GM19455 (cell line): ENCODE results near the gene THBS2.
"Not testable (repeated sequence)": the region's sequence is repeated elsewhere in the genome, so short reads cannot be mapped to it uniquely, and the experiment has no call there.

Experiments
- ATAC-seq: cut with Tn5 transposase; IDR thresholded peaks from one replicate; pipeline ENCODE4 v1.9.1; 2021; ENCODE audit not compliant: unreplicated experiment

Gene THBS2

DNA sequence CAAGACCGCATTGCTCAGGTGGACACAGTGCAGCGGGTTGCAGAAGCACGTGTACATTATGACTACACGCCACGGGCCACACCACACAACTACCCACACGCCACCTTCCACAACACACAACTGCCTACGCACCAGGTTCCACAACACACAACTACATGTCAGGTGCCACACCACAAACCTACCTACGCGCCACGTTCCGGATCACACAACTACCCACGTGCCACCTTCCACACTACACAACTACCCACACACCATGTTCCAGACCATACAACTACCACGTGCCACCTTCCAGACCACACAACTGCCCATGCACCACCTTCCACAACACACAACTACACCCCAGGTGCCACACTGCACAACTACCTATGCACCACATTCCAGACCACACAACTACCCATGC, 20.5 kb downstream of the THBS2 start:
- ATAC-seq, result no peak

DNA sequence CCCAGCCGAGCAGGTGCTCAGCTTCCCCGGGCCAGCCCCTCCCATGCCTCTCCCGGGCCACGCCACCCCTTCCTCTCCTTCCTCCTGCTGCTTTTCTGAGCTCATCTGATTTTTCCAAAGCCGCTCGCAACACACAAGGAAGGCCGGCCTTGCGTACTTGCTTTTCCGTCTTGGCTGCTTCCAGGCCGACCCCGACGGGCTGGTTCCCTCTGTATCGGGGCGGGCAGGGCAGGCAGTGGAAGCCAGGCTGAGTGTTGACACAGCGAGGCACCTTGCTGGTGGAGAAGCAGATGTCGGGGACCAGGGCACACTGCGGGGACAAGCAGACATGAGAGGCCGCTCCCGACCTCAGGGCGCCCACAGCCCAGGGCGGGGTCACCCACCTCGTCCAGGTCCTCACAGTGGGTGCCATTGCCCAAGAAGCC, 21.1 kb downstream of the THBS2 start:
- ATAC-seq, result no peak

DNA sequence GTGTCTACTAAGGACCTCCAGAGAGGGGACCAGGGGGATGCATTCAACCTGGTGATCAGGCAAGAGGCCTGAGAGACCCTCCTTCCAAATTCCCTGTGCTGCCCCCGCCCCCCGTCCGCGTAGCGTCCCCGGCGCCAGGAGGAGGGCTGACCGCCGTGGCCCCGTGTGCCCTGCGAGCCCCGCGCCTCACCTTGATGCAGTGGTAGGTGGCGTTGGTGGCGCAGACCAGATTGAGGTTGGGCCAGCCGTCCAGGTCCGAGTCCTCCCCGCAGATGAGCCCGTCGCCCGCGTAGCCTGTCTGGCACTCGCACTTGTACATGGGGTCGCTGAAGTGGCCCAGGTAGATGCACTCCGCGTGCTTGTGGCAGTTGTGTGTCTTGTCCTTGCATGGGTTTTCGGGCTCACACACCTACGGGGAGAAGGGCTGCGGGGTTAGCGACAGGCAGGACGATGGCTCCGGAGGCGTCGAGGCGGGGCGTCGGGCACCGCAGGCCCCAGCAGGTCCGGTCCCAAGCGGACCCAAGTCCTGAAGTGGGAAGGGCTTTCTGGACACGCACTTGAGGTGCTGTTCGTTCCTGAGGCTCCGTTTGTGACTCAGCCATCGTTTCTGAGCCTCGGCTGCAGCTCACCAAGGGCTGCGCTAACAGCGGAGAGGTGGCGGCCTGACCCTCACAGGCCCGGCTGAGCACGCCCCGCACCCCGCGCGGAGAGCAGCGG, 21.7 kb downstream of the THBS2 start:
- no peak for ATAC-seq

DNA sequence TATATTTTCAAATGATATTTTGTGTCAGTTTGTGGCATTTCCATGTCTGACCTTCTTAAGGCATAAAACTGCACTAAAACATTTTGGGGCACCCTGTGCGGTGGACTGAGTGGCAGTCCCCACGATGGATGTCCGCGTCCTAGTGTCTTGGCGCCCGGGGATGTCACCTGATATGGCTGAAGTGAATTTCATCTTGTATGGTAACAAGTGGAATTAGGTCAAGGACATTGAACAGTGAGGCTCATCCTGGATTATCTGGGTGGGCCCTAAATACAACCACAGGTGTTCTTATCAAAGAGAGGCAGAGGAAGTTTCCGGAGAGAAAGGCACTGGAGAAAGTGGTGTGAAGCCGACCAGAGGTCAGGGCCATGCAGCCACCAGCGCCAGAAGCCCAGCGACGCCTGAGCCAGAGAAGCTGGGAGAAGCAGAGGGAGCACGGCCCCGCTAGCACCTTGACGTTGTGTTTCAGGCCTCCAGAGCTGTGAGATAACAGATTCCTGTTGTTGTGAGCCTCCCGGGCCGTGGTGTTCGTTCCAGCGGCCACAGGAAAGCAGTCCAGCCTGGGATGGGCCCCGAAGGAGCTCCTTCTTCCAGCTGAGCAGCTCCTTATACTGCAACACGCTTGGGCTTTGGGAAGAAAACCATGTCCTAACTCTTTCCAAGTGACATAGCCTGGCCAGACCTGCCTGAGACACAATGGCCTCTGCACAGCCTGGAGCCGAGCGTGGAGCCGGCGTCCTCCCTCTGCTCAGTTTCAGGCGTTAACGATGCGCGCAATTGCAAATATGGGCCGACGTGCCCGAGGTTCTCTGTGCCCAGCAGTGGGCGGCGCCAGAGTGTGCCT, 22.5 kb downstream of the THBS2 start:
- no peak for ATAC-seq

DNA sequence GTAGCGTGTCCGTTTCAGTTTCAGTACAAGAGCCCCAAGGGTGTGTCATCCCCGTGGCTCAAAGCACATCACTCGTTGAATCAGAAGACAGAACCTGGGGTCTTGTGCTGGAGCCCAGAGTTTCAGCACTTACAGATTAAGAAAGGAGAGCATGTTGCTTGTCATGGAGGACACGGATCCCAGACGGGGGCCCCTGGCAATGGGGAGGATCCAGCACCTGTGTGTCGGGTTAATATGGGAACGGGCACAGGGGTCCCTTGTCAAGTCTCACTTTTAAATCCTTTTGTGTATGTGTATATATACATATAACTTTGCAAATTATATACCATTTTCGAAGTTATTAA, 23.4 kb downstream of the THBS2 start:
- ATAC-seq, result no peak

DNA sequence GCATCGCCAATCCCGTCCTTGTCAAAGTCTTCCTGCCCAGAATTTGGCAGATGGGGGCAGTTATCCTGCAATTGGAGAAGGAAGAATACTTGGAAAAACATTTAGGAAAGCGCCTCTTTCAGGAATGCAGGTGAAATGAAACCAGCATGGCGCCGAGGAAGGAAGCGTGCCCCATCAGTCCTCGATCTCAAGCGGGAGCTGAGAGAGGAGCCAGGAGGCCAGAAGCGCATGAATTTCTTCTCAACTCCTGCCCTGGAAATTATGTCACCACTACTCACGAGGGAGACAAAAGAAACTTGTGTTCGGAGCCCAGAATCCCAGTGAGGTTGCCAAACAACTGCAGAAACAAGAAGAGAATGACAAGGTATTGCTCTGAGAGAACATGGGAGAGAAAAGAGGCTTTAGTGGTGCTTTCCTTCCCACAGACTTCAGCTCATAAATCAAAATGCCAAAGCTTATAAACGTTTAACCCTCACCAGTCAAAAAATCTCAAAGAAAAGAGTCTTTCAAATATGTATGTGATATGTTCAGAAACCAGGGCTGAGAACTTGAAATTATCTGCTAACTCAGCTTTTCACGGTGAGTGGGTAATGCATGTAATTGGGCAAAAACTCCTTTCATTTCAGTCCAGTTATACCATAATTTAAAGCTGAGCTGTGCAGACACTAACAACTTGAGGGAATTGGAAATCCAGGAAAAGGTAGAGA, 23.9 kb downstream of the THBS2 start:
- no peak for ATAC-seq

DNA sequence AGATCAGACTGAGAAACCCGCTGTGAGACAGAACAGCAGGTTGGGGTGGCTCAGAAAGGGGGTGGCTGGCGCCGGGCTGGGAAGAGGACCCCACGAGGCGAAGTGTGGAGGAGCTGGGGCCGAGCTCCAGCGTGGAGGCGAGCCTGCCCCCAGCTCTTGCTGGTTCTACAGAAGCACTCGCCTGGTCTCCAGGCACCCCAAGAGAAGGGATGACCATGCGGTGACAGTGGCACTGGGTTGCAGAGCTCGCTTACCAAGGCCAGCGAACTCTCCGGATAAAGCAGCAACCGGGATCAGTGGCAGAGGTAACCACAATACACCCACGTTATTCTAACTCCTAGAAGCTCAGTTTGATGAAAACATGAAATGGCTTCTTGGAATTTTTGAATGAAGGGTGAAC, 26.5 kb downstream of the THBS2 start:
- ATAC-seq, result no peak

DNA sequence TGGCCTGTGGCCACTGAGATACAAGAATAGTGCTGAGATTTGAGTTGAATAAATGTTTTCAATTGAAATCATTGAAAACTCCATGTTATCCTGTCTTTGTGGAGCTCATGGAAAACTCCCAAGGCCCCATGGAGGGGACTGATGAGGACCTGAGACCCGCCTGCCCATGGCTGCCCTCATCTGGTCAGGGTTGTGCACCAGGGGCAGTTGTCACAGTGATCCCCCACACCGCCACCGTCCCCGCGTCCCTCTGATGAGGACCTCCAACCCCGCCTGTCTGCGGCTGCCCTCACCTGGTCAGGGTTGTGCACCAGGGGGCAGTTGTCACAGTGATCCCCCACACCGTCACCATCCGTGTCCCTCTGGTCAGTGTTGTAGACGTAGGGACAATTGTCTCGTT, 27.8 kb downstream of the THBS2 start:
- no peak for ATAC-seq

DNA sequence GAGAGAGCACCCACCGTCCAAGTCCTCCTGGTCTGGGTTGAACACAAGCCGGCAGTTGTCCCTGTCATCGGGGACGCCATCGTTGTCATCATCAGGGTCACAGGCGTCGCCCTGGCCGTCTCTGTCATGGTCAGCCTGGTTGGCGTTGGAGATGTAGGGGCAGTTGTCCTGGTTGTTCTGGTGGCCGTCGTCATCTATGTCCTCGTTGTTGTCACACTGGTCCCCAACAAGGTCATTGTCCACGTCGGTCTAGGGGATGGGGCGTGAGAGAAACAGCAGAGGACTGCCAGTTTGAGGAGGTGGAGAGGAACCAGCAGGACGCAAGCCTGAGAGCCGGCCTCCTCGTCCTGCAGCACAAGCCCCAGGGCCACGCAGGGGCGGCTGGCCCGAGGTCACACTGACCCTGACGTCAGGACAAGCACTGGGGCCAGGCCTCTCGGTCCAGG, 28.5 kb downstream of the THBS2 start:
- ATAC-seq, result no peak

DNA sequence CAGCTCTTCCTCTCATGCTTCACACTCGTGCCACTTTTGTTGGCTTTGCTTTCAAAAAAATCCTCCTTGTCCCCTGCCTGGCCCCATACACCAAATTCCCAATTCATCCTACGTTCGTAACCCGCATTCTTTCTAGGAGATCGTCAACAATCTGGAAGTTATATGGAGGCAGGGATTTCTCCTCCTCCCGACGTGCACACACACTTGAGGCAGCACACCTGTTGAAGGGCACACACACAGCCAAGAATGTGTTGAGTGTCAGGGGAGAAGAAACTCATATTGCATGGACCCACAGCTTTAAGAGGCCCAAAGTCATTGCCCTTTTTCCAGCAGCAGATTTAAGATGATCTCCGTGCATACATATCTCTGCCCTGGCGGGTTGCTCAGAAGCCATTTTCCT, 28.9 kb downstream of the THBS2 start:
- ATAC-seq, result no peak

DNA sequence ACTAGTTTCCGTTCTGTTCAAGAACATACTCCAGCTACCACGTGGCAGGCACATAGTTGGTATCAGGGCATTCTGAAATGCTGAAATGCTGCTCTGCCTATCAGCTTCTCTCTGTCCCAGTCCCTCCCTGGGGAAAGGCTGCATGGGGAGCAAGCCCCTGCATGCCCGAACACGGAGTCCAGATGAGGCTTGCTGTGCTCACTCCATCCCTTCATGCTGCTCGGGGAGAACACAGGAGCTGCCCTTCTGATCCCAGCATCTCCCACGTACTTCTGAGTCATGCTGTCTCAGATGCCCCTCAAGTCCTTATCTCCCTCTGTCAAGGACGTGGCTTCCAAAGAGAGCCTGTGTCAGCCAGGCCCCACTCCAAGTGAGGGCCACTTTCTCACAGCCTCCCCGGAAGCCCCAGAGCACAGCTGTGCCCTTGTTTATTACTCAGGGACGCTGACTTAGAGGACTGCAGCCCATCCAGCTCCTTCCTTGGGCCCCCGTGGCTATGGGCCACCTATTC, 29.4 kb downstream of the THBS2 start:
- ATAC-seq, result no peak

DNA sequence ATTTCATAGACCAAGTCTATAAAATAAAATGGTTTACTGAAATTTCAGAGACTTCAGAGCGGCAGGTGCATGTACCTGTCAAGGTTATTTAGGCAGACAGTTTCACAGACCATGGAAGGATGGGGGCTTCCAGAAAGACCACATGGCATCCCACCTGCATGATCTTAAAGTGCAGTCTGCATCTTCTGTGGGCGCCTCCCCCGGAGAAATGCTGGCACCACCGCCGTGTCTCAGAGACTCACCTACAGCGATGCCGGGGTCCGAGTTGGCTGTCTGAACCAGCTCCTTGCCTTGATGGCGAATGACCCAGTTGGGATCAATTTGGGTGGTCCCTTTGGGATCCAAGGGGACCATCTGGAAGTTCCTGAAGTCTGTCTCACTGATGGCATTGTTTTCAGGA, 30.6 kb downstream of the THBS2 start:
- no peak for ATAC-seq

DNA sequence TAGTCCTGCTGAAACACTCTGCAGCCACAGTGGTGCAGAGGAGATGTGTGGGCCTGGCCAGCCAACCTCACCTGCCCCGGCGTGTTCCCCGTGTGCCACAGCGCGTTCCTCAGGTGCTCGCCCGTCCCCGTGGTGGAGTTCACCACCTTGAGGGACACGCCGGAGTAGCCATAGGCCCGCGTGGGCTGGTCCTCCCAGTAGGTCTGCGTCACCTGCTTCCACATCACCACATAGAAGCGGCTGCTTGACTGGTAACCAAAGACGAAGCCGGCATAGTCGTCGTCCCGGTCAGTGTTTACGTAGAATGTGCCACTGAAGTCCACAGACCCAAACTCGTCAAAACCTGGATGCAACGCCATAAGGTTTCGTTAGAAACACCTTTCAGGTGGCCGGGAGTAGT, 31.5 kb downstream of the THBS2 start:
- ATAC-seq, result no peak

DNA sequence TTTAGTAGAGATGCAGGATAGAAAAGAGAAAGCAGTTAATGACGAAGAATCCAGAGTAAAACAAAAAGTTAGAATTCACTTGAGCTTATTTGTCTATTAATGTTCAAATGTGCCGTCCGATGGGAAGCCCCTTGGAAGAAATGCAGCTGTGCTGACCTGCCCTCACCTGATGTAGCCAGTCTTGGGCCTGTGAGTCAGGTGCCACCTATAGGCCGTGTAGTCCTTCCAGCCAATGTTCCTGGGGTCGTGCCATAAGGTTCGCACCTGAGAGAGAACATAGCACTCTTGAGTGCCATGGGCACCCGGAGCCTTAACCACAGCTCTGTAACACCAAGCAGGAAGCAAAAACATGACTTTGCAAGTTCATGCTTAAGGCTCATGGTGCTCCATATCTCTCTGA, 32.4 kb downstream of the THBS2 start:
- no peak for ATAC-seq

DNA sequence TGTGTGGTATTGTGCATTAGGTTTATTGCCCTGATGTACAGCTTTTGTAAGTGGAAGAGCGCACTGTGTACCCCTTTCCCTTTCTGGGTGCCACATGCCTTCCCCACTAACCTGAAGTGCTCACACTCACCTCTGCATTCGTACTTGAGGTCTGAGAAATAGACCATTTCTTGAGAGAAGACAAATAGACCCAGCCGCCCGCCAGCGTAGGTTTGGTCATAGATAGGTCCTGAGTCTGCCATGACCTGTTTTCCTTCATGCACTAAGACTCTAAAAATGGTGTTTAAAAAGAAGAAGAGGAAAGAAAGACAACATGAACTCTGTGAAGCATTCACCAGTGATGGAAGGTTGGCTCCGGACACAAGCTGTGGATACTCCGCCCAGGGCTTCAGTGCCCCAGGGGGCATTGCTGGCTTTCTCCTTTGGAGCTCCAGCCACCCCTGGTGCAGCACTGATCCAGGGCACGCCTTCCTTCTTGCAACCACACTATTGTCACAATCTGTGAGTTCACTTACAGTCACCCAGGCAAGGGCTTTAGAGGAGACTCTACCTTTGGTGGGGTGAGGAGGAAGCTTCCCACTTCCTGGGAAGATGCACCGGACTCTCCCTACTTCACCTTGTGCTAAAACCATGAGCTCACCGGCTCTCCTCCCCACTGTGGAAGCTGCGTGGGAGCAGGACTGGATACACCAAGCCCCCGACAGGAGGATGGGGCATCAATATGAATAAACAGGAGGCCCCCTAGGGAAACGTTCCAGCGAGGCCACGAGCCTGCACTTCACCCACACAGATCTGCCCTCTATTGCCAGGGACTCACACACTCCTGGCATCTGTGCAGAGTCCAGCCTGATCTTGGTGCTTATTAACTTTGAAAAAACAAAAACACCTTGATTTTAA, 33.3 kb downstream of the THBS2 start:
- no peak for ATAC-seq

DNA sequence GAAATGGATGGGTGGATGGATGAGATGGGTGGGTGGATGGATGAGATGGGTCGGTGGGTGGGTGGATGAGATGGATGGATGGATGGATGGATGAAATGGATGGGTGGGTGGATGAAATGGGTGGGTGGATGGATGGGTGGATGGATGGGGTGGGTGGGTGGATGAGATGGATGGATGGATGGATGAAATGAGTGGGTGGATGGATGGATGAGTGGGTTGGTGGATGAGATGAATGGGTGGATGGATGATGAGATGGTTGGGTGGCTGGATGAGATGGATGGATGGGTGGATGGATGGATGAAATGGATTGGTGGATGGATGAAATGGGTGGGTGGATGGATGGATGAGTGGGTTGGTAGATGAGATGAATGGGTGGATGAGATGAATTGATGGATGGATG, 35.7 kb downstream of the THBS2 start:
- no peak for ATAC-seq

DNA sequence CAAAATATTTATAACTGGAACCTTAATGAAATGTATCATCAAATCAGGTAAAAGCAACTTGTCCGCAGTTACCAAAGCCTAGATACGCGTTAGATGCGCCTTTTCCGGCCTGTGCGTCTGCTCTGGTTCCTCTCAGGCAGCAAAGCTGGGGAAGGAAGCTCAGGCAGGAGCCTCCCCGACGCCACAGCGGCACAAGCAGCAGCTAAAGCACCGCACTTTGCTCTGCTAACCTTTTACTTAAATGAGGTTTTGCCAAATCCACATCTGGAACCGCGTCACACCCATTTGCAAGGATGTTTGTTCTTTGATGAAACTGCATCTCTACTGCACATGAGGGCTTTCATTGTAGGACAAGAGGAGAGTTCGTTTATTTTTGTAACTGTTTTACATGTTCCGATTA, 36.8 kb downstream of the THBS2 start:
- no peak for ATAC-seq

DNA sequence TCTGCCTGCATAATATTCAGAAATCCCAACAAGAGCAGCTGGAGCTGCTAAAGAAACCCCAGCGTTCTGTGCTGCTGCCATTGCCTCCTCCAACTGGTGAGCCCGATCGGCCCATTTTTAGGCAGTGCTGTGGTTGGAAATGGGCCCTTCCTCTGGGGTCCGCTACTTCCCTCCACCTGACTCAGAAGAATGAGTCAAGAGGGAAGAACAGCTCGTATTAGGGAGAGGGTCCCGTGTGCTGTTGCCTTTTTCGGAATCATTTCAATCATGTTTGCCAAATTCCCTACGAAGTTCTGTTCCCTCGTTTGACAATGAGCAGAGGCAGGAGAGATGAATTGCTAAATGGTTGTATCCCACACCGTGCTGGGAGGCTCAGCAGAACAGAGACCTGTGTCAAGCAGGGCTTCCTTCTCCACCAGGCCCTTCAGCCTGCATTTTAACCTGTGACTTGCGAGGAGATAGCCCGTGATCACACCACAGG, 38.4 kb downstream of the THBS2 start:
- ATAC-seq, result no peak

DNA sequence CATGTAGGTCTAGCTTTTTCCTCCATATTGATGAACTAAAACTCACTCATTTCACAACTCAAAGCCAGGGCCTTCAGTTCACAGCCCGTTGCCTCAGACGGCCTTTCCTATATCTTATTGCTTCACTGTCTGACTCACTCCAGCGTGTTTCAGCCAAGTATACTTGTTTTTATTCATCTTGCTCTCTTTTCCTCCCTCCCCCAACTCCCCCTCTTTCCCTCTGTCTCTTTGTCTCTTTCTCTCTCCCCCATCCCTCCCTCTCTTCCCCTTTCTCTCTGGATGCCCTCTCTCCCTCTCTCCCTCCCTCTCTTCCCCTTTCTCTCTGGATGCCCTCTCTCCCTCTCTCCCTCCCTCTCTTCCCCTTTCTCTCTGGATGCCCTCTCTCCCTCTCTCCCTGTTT, 38.9 kb downstream of the THBS2 start:
- not testable (repeated sequence) for ATAC-seq

DNA sequence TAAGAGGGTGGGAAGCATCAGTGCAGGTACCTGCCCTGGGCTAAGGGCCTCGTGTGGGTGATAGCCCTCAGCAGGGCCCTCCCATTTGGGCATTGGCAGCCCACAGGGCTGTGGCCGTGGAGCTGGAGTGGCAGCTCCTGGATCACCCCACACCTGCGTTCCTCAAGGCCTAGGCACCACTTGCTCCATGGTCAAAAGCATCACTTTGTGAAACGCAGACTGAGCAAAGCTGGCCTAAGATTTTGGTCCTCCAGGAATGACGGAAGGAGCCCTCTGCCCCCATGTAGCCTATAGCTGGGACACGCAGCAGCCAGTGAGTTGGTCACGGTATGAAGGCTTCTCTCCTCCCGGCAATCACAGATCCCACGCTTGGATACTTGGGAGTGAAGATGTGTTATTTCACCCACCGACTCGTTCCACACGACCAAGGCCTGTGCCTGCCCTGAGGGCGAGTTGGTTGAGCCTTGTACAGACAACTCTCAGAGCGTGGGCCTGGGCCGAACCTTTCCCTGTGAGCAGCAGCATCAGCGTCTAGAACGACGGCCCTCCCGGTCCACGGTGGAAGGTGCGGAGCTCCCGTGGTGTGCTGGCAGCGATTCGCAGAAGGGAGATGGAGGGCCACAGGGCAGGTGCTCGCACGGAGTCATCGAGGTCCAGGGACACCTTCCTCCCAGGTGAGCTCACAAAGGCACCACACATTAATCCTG, 39.7 kb downstream of the THBS2 start:
- no peak for ATAC-seq
